GM21723 (cell line): ENCODE data around the gene GAREM1.
"Not testable (repeated sequence)": the region's sequence is repeated elsewhere in the genome, so short reads cannot be mapped to it uniquely, and the experiment has no call there.

Source experiments
- ATAC-seq: cut with Tn5 transposase; IDR thresholded peaks from one replicate; pipeline ENCODE4 v1.9.1; 2021; ENCODE audit warnings: mild to moderate bottlenecking, moderate library complexity; ENCODE audit not compliant: unreplicated experiment

GAREM1 gene

DNA sequence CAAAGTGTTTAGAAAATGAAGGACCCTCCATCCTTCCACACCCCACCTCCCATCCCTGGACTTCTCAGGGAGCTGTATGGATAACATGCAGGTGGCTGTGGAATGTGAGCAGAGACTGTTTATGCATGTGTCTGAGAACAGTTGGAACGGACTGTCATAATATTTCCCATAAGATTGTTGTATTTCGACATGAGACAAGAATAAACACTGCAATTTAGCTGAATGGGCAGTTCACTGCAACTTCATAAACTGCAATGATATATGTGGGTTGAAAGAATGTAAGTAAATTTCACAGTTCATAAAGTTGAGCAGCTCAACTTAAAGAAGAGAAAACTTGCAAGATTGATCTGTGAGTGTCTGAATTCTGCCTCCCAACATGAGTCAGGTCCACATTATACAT lies 206.3 kb downstream of the GAREM1 start:
- no peak for ATAC-seq

- no peak for ATAC-seq
Observed at GRCh38 chr18:32262092-32262491, 208.6 kb downstream of the GAREM1 start.

GRCh38 chr18:32261003-32261402 lies 209.7 kb downstream of the GAREM1 start:
- ATAC-seq: no peak

- ATAC-seq: no peak
Observed at GRCh38 chr18:32259553-32259952, 211.1 kb downstream of the GAREM1 start.

- peak; percentile 55 for ATAC-seq
Observed at GRCh38 chr18:32258558-32259204, 212.0 kb downstream of the GAREM1 start.

- ATAC-seq: no peak
Observed at GRCh38 chr18:32258148-32258547, 212.5 kb downstream of the GAREM1 start.

- ATAC-seq: no peak
Observed at GRCh38 chr18:32257084-32257785, 213.4 kb downstream of the GAREM1 start.

DNA sequence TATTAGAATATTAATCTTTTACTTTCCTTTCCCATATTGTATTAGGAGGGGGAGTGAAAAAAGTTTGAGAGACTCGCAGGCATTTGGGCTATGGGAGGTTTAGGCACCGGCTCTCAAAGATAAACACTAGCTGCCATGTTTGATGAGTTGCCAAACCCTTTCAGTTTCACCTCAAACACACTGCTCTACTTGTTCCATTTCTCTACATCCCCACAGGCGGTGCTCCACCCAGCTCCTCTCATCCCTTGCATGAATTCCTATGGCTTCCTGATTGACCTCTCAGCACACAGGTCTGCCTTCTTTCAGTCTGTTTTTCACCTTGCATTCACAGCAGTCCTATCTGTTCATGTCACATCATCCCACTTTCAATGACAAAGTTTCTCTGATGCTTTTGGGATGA lies 215.1 kb downstream of the GAREM1 start:
- ATAC-seq: no peak

GRCh38 chr18:32252141-32252860 lies 218.4 kb downstream of the GAREM1 start:
- no peak for ATAC-seq

GRCh38 chr18:32251466-32251865 lies 219.2 kb downstream of the GAREM1 start:
- no peak for ATAC-seq

GRCh38 chr18:32249147-32249929 lies 221.3 kb downstream of the GAREM1 start:
- ATAC-seq: no peak

GRCh38 chr18:32244881-32245280 lies 225.8 kb downstream of the GAREM1 start:
- no peak for ATAC-seq

GRCh38 chr18:32243358-32243757 lies 227.3 kb downstream of the GAREM1 start:
- no peak for ATAC-seq

- ATAC-seq: no peak
Observed at GRCh38 chr18:32242395-32242794, 228.3 kb downstream of the GAREM1 start.

DNA sequence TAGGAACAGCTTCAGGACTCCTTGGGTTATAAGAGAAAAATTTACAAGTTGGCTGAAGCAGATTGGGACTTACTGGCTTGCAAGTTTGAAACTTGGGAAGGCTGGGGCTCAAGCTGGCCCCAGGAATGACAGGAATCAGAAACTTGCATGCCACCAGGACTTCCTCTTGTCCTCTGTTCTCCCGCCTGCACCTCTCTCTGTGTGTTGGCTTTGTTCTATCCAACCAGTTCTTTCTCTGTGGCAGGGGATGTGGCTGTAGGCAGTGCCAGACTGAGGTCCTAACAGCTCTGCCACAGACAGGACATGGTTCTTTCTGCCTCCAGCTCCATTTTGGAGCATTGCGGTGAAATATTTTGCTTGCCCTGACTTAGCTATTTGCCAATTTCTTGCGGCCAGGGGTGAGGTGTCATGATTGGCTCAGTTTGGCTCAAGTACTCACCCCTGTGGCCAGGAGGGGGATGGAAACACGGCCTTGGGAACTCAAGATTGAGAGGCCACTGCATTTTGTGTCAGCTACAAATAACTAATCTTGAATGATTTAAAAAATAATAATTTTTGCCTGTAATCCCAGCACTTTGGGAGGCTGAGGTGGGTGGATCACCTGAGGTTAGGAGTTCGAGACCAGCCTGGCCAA lies 231.9 kb downstream of the GAREM1 start:
- ATAC-seq: no peak

DNA sequence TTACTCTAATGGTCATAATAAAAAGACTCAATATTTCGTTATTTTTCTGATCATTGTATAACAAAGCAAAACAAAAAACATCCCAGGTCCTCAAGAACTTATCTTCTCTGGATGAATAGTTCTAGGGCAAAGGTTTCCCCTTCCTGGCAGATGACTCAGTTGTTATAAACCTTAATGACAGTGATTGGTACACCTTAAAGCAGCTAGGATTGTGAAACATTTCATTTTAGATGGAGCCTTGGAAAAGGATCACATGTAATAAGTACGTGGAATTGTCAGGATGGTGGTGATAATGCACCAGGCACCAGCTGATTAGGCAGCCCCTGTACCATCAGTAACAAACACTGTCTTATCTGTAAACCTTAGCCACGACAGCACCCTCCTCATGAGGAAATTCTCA lies 233.6 kb downstream of the GAREM1 start:
- no peak for ATAC-seq

DNA sequence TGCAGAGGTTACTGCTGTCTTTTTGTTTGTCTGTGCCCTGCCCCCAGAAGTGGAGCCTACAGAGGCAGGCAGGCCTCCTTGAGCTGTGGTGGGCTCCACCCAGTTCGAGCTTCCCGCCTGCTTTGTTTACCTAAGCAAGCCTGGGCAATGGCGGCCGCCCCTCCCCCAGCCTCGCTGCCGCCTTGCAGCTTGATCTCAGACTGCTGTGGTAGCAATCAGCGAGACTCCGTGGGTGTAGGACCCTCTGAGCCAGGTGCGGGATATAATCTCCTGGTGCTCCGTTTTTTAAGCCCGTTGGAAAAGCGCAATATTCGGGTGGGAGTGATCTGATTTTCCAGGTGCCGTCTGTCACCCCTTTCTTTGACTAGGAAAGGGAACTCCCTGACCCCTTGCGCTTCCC lies 237.3 kb downstream of the GAREM1 start:
- not testable (repeated sequence) for ATAC-seq

GRCh38 chr18:32219431-32220018 lies 251.2 kb downstream of the GAREM1 start:
- ATAC-seq: no peak

DNA sequence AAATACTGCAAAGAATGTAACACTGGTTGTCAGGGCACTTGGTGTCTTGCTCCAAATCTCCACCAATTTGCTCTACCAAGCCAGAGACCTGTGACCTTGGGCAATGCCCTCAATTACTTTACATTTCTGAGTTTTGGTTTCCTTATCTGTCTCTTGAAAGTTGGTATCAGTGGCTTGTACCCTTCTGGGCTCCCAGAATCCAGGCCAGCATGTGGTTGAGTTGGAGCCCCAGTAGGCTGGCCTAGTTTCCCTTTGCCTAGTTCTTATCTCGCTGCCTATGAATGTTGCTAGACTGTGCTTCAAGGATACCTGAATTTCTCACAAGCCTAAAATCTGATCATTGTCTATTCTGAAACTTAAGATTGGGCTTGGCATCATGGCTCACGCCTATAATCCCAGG lies 254.3 kb downstream of the GAREM1 start:
- no peak for ATAC-seq

DNA sequence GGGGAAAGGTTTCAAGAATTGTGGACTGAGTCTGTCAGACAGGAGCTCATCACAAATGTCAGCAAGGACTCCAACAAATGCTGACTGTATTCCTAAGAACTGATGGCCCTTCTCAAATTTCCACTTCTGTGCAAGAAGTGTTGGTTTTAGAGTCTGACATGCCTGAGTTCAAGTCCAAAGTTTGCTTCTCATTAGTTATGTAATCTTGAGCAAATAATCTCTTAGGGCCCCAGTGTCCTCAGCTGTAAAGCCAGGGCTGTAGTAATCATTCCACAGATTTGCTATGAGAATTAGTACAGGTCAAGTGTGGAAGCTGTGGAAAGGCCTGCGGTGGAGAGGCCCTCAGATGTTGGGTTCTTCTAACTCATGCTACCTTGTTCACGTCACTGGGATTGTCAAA lies 257.0 kb downstream of the GAREM1 start:
- no peak for ATAC-seq
